Measurements from ENCODE around the gene TRIM33. TPM values are rescaled to one million over a fixed set of nuclear protein-coding genes. Genes with fewer than 3 reads are reported as not detected.

Gene TRIM33
- total and polyA plus RNA-seq, 2 experiments from 2014 or later, result 50.3 to 51.1 TPM

- H3F3A ChIP-seq (replicated peaks; ENCODE audit: low read depth), result no peaks in the 10 kb centered on the region
- no peaks in the 10 kb centered on the region for H3K9me2 ChIP-seq (ENCODE audit: insufficient read depth)
- no peaks in the 10 kb centered on the region for H3K36me3 ChIP-seq (ENCODE audit: insufficient read depth)
- peaks cover 1% of the 10 kb centered on the region; the same call in 2 of the 3 replicates for H3K36me3 Mint-ChIP-seq (ENCODE audit: low read depth)
- peaks cover 22% of the 10 kb centered on the region for H3K4me1 ChIP-seq (ENCODE audit: insufficient read depth)
- no peak overlapping the region for H3K27ac ChIP-seq (ENCODE audit: low read depth)
- DNase-seq (ENCODE audit: low spot score) (no peak), ATAC-seq (no peak)
- no peaks in the 10 kb centered on the region for H3K27me3 ChIP-seq (ENCODE audit: insufficient read depth)
- H4K20me1 ChIP-seq (replicated peaks; ENCODE audit: insufficient read depth), result peaks cover 32% of the 10 kb centered on the region
- H3K4me1 Mint-ChIP-seq, result peaks cover 41% of the 10 kb centered on the region
- peaks cover 99% of the 10 kb centered on the region for H3K79me2 ChIP-seq (replicated peaks; ENCODE audit: insufficient read depth)
- H3K4me3 Mint-ChIP-seq, result no peak overlapping the region
- peaks cover 4% of the 10 kb centered on the region for H3K27me3 Mint-ChIP-seq (ENCODE audit: insufficient read depth, low read depth, poor library complexity)
- no peak overlapping the region for H3K4me2 ChIP-seq
- no peak overlapping the region for H3K4me3 ChIP-seq
- TF ChIP-seq EZH2 (IDR thresholded peaks at IDR 0.05; ENCODE audit: low read depth, unreplicated experiment) (no peak), EZH2phosphoT487 (IDR thresholded peaks at IDR 0.05; ENCODE audit: unreplicated experiment) (no peak), STAT1 (IDR thresholded peaks at IDR 0.05; ENCODE audit: unreplicated experiment) (no peak), ZNF114 (CRISPR knock-in tag; IDR thresholded peaks at IDR 0.05) (no peak), JUNB (IDR thresholded peaks at IDR 0.05; ENCODE audit: unreplicated experiment) (no peak), NANOG (IDR thresholded peaks at IDR 0.05; ENCODE audit: borderline replicate concordance) (no peak), POLR2AphosphoS5 (IDR thresholded peaks at IDR 0.05; ENCODE audit: low read depth) (no peak), ZNF331 (CRISPR knock-in tag; IDR thresholded peaks at IDR 0.05; ENCODE audit: low read depth) (no peak), CTCF (conservative IDR thresholded peaks at IDR 0.05; ENCODE audit: low read depth in 2 of 2) (no peak), CREB1 (CRISPR knock-in tag; IDR thresholded peaks at IDR 0.05; ENCODE audit: low read depth) (no peak), ETS1 (IDR thresholded peaks at IDR 0.05) (no peak), ZNF462 (CRISPR knock-in tag; IDR thresholded peaks at IDR 0.05) (no peak), REST (IDR thresholded peaks at IDR 0.05; ENCODE audit: unreplicated experiment) (no peak)
- H3K9me3 Mint-ChIP-seq, result no peaks in the 10 kb centered on the region; the same call in 2 of the 3 replicates
- H3K27ac Mint-ChIP-seq, result peak overlapping the region; percentile 31
- H2AFZ ChIP-seq, result no peak overlapping the region
Observed at GRCh38 chr1:114467491-114467890, 43.5 kb downstream of the TRIM33 start.

Data from GM23338 (cell line).